NCI-H2081 (cell line): ENCODE measurements around the gene GSN.

ENCODE experiments used
- DNase-seq, 2 experiments: peaks; one replicate each; lab custom pipeline; 2025; lab: John Stamatoyannopoulos, UW

The GSN gene

GRCh38 chr9:121353241-121354061, 85.5 kb downstream of the GSN start:
- no peak for DNase-seq

GRCh38 chr9:121354141-121354540, 86.2 kb downstream of the GSN start:
- no peak for DNase-seq

DNA sequence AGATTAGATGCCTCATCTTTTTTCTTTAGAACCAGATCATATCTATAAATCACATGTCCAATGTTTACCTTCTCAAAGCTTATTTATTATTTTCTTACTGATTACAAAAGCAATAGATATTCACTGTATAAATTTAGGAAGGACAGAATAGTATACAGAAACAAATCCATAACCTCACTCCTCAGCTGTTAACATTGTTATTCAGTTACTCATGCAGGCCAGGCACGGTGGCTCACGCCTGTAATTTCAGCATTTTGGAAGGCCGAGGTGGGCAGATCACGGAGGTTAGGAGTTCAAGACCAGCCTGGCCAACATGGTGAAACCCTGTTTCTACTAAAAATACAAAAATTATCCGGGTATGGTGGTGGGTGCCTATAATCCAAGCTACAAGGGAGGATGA, 86.8 kb downstream of the GSN start:
- DNase-seq = no peak

GRCh38 chr9:121357011-121357410, 89.0 kb downstream of the GSN start:
- no peak for DNase-seq

- no peak for DNase-seq
Observed at GRCh38 chr9:121358751-121359150, 90.8 kb downstream of the GSN start.

GRCh38 chr9:121359351-121360294, 91.7 kb downstream of the GSN start:
- DNase-seq = no peak

DNA sequence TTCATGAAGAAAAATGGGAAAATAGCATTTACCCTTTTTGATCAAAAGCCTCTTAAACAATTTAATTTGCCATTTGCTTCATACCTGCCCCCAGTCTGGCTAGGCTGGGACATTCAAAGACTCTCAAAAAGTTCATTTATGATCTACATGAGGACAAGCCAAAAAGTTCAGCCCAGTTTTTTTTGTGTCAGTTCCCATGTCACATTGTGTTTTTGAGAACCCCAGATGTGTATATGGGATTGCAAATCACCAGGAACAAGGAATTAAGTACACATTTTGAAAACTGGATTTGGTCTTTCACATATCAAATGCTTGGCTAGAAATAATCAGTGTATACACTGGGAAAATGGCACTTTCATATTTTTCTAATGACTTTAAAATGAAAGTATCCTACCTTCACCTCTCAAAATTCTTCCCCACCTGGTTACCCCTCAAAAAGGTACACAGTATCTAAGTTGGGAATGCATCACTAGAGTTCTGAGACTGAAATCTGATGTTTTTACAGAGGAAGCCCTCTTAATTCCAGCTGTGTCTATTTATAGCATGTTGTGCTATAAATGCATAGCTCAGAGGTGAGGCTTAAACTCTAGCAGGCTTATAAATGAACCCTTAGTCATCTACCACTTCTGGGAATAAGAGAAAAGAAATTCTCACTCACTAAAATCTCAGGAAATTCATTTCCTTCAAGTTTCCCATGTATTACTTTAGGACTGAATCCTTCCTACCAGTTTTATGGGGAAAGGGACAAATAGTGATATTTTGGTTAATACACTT, 92.8 kb downstream of the GSN start:
- DNase-seq = no peak

DNA sequence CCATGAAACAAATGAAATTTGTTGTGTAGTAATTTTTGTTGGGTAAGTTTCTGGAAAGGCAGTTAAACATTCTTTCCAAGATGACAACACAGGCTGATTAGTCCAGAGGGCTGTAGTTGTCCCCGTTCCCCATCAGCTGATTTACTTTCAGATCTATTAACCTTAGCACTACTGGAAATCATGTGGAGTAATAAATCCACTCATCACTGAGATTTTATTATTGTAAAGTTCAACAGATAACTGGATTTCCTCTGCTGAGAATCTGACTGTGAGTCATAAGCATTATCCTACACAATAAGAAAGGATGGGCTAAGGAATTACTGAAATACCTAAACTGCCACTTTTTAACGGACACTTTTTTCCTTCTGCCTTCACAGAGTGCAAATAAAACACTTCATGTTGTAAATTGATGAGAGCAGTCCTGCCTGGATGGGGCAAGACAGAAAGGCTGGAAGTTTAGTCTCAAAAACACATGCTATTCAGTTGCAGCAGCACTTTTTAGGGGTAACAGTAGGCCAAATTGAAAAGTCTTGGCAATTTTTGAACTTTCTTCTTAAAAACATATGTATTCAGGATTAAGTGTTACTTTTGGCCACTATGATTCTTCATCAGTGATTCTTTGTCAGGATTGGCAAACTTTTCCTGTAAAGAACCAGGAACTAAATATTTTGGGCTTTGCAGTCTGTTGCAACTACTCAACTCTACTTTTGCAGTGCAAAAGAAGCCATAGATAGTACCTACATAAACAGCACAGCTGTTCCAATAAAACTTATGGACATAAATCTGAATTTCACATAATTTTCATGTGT, 95.1 kb downstream of the GSN start:
- DNase-seq = no peak

DNA sequence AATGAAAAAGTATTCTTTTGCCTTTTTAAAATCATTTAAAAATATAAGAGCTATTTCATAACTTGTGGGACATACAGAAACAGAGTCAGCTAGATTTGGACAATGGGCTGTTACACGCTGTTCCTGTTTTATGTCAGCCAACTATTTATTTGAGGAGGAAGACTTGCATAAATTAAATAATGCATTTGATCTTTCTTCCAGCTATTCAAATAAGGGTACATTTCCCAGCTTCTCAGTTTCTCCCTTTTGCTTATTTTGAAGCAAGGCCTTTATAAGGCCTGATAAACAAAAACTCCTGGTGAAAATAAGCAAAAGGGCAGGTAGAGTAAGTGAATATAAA, 95.6 kb downstream of the GSN start:
- no peak for DNase-seq

GRCh38 chr9:121364077-121364476, 96.1 kb downstream of the GSN start:
- no peak for DNase-seq

DNA sequence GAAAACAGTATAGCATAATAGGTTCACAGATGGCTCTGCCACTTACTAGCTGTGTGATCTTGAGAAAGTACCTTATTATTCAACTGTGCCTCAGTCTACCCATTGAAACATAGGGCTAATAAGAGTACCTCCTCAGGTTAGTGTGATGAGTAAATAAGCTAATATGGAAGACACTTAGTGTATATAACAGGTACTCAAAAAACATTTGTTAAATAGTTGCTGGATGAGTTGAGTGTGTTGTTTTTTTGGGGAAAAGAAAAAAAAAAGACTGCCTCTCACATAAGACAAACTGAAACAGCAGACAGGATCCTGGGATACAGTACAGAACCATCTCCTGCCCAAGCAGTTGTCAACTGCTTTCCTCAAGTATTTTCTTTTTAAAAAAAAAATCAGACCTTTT, 96.9 kb downstream of the GSN start:
- DNase-seq = no peak

GRCh38 chr9:121365564-121365963, 97.6 kb downstream of the GSN start:
- DNase-seq = no peak

DNA sequence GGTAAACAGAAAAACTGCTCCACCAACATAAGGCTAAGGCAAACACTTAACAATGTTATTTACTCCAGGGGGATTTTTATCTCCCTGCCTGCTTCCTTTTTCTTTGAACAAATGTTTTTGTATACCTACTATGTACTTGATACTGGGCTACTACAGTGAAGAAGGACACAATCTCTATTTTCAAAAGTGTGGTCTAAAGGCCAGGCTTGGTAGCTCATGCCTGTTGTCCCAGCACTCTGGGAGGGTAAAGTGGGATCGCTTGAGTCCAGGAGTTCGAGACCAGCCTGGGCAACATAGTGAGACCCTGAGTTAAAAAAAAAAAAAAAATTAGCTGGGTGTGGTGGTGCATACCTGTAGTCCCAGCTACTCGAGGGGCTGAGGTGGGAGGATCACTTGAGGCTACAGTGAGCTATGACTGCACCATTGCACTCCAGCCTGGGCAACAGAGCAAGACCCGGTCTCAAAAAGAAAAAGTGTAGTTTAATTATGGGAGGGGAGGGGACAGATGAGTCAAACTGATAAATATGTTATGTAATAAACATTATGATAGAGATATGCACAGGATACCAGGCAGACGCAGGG, 98.7 kb downstream of the GSN start:
- no peak for DNase-seq

DNA sequence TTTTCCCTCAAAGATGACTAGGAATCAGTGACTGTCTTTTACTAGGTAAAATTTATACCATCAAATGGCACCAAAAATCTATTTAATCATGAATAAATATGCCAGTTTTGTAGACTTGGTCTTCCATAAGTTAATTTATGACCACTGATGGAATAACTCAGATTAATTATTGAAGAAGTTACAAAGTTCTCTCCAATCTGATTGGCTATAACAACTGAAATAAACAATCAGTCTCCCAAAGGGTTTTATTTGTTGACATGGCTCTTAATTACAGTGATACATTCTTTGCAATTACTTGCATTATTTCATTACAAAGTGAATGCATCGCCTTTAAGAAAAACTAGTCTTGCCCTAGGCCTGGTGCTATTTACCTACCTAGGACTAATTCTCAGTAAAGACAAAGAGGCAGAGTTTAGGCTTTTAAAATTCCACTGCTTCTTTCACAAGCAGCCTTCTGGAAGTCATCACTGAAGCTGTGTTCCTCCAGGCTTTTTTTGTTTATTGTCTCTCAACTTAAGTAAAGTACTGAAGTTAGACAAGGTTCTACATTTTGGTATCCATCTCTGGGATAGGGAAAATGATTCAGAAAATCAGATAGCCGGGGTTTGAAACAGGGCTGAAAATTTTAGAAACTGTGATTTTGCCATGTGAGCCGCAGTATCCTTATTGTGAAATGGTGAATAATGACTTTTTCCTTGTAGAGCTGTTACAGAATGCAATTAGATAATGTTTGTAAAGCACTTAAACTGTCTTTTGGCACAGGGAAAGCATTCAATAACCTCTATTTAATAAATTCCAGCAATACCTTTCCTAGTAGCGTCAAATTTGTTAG, 99.6 kb downstream of the GSN start:
- no peak for DNase-seq

DNA sequence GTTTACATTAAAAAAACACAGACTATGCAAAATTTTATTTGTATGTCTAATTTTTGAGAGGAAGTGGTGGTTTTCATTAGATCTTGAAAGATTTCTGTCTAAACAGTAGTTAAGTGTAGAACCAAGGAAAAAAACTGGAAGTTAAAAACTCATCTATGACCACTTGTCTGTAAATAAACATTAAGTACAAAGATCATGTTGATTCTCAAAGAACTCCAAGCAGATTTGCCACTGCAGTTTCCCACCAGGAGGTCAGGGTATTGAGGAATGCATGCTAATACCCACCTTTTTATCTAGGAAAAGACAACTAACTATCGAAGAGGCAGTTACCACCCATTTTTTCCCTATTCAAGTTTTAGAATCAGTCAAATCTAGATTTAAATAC, 100.2 kb downstream of the GSN start:
- no peak for DNase-seq

GRCh38 chr9:121368745-121369144, 100.8 kb downstream of the GSN start:
- DNase-seq = no peak

- peak in 1 of 2 experiments; percentile 13 for DNase-seq
Observed at GRCh38 chr9:121369595-121370265, 101.8 kb downstream of the GSN start, which contains the start of gene STOM. Gene STOM, minus strand, starts transcription at chr9:121370250. Its CDS starts 63 bp downstream, at chr9:121370187.

- no peak for DNase-seq
Observed at GRCh38 chr9:121371495-121372061, 103.6 kb downstream of the GSN start.
